GM21526 (cell line): Measurements from ENCODE around the gene TRIM22.
"Not testable (repeated sequence)": the region's sequence is repeated elsewhere in the genome, so short reads cannot be mapped to it uniquely, and the experiment has no call there.

Experiments used
- ATAC-seq: cut with Tn5 transposase; IDR thresholded peaks from one replicate; pipeline ENCODE4 v1.9.1; 2021; ENCODE audit warnings: moderate library complexity; ENCODE audit not compliant: unreplicated experiment, low FRiP score

The TRIM22 gene

DNA sequence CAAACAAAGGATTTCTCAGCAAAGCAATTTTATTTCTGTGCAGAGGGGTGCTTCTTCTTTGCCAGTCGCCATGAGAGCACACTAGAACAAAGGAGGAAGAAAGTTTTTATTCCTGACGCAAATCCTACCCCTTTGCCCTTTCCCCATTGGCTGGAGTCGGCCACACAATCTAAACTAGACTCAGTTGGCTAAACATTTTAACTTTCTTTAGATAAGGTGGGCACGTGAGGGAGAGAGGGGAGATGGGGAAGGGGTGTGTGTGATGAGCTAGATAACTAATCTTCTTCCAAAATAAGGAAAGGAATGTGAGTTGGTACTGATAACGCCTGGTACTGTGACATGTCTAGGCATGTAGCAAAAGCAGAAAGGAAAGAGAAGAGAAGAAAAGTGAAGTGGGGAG, 626 bp downstream of the TRIM22 start:
- no peak for ATAC-seq

DNA sequence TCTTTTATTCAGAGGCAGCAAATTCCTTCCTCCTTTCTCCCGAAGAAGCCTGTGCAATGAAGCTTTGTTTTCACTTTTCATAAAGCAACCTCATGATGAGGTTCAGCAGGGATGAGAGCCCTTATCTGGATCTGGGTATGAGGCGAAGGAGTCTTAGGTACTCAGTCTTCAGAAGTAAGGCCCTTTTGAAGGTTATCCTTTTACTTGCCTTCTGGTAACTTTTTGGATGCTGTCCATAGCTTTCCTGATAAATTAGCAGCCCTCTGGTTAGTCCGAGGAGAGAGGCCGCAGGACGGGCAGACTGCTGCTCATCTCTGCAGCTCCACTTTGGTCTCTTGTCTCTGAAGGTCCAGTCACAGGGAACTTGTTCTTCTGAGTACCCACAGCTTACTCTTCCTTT, 1.1 kb downstream of the TRIM22 start:
- ATAC-seq = no peak

GRCh38 chr11:5691238-5691963, 1.8 kb downstream of the TRIM22 start:
- not testable (repeated sequence) for ATAC-seq

- ATAC-seq = no peak
Observed at GRCh38 chr11:5691964-5692361, 2.4 kb downstream of the TRIM22 start.

DNA sequence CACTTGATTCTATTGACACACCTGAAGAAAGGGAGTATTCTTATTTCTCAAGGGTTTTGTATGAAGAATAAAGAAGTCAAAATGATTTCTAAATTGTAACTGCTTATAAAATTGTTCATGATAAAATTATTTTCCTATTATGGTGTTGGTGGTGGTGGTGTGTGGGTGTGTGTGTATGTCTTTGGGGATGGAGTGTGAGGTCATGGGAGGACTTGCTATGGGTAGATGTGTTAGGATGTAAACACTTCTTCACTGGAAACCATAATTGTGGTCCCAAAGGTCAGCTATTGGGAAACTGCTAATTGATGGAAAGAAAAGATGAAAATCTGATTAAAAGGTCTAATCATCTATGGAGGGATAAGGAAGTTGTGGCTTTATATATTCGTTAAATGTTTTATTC, 5.1 kb downstream of the TRIM22 start:
- ATAC-seq = no peak

- no peak for ATAC-seq
Observed at GRCh38 chr11:5695580-5695979, 6.0 kb downstream of the TRIM22 start.

DNA sequence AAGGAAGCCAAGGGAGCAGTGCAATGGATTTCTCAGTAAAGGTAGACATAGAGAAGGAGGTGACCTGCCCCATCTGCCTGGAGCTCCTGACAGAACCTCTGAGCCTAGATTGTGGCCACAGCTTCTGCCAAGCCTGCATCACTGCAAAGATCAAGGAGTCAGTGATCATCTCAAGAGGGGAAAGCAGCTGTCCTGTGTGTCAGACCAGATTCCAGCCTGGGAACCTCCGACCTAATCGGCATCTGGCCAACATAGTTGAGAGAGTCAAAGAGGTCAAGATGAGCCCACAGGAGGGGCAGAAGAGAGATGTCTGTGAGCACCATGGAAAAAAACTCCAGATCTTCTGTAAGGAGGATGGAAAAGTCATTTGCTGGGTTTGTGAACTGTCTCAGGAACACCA, 6.6 kb downstream of the TRIM22 start:
- no peak for ATAC-seq

GRCh38 chr11:5698281-5698680, 8.7 kb downstream of the TRIM22 start:
- ATAC-seq = no peak

GRCh38 chr11:5700421-5701054, 10.9 kb downstream of the TRIM22 start:
- no peak for ATAC-seq

GRCh38 chr11:5701055-5701577, 11.5 kb downstream of the TRIM22 start:
- no peak for ATAC-seq

DNA sequence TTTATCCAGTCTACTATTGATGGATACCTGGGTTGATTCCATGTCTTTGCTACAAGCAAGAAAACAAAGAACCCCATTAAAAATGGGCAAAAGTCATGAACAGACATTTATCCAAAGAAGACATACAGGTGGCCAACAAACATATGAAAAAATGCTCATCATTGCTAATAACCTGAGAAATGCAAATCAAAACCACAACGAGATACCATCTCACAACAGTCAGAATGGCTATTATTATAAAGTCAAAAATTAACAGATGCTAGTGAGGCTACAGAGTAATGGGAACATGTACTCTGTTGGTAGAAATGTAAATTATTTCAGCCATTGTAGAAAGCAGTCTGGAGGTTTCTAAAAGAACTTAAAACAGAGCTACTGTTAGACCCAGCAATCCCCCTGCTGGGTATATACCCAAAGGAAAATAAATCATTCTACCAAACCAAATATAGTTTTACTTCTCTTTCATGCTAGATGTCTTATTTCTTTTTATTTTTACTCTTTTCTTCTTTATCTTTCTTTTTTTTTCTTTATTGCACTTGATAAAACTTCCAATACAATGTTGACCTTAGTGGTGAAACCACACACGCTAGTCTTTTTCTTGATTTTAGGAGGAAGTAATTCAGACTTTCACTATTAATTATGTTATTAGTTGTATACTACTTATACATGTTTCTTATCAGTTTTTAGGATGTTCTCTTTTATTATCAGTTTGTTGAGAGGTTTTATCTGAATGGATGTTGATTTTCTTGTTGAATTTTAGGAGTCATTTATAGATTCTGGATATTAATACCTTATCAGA, 14.3 kb downstream of the TRIM22 start:
- no peak for ATAC-seq

DNA sequence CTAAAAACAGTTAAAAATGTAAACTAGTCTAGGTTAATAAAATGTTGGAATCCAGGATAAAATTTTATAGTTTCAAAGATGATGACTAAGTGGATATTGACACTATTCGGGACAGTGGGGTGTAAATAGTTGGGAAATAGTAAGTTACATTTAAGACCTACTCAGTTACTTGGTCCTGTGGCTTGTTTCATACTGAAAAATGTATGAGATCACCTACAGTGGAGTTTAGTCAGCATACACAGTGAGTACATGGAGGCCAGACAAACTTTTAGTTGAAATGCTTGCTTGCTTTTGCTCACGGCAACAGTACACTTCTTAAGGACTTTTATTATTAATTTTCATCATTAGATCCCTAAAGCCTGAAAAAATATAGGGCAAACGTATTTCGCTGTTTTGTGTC, 16.1 kb downstream of the TRIM22 start:
- ATAC-seq = no peak

DNA sequence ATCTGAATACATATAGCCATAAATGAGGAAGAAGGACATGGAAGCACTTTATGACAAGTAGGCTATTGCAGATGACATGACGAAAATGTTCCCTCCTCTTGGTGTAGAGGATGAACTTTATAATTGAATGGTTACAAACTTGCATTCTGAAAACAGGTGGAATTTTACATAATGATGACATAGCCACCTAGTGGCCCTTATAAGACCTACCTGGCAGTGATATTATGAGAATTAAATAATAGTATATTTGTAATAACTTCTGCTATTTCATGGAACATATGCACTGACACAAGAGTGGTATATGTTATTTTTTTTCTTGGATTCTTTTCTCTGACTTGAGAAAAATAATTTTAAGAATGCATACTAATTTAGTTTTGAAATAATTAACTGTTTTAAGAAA, 22.9 kb downstream of the TRIM22 start:
- ATAC-seq = peak; percentile 57

DNA sequence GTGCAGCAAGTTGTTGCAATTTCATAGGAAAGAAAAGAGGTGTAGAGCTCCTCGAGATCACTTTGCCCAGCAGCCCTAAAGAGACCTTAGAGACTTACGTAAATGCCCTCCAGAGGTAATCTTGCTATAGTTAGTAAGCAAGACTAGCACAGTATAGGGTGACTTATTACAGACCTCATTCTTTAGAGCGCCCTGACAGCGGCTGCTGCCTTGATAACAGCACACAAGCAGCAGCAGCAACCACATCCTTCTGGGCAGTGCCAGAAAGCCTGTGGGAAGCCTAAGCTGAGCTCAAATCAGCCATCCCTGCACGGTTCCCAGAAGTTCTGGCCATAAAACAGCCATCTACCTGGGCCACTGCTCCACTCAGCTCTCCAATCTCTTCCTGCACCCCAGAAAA, 24.1 kb downstream of the TRIM22 start:
- ATAC-seq = no peak

DNA sequence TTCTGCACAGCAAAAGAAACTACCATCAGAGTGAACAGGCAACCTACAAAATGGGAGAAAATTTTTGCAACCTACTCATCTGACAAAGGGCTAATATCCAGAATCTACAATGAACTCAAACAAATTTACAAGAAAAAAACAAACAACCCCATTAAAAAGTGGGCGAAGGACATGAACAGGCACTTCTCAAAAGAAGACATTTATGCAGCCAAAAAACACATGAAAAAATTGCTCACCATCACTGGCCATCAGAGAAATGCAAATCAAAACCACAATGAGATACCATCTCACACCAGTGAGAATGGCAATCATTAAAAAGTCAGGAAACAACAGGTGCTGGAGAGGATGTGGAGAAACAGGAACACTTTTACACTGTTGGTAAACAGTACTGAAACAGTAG, 26.9 kb downstream of the TRIM22 start:
- not testable (repeated sequence) for ATAC-seq

GRCh38 chr11:5719703-5720495, 30.3 kb downstream of the TRIM22 start:
- ATAC-seq = no peak

DNA sequence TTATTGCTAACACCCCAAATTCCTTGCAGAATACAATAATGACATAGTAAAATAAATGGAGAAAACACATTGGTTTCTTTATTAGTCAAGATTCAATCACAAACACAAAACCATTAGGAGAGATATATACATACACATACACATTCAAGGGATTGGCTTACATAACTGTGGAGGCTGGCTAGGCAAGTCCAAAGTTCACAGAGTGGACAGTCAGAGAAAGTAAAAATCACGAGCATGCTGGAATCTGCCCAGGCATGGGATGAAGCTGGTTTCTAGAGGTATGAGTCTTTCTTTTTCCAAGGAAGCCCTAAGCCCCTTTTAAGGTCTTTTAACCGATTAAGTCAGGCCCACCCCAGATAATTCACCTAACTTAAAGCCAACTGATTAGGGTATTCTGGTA, 33.0 kb downstream of the TRIM22 start:
- ATAC-seq = no peak

- ATAC-seq = no peak
Observed at GRCh38 chr11:5726351-5726750, 36.8 kb downstream of the TRIM22 start.

DNA sequence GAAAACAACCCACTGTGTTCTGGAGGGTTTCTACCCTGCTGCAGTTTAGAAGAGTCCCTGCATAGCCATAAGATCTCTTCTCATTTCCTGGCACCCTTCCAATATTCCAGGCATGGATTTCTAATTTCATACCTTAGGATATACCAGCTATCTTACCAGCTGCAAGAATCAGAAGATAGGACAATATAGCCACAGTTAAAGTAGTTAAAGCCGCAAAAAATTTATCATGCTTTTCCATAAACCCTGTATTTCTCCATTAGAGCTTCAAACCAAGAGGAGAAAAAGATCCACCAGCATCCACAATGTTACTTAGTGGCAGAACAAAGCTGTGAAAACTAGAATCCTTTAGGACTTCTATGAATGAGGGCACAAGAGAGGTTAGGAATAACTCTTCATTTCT, 38.1 kb downstream of the TRIM22 start:
- ATAC-seq = no peak

GRCh38 chr11:5736396-5736795, 46.8 kb downstream of the TRIM22 start, which contains the start of gene OR56B1:
Gene OR56B1 (plus strand): TSS chr11:5736448. CDS start chr11:5736517, 69 bp downstream.
- ATAC-seq = no peak
